IPS DF 6.9 (cell line): ENCODE data around the gene DSCAM.
A peak's percentile ranks its signal among the peaks of the same experiment; 100 is the strongest.
"Not testable (repeated sequence)": the region's sequence is repeated elsewhere in the genome, so short reads cannot be mapped to it uniquely, and the experiment has no call there.

Source experiments
- DNase-seq: peaks from one replicate; pipeline ENCODE4 v3.0.0-alpha.2; 2013; ENCODE audit warnings: low read depth, low spot score
- H3K27ac ChIP-seq: one replicate; pipeline ENCODE4 v1.5.1; 2013; ENCODE audit warnings: low read length, control low read depth
- H3K27me3 ChIP-seq: 2 replicates; pipeline ENCODE4 v1.6.1; 2013; ENCODE audit warnings: mild to moderate bottlenecking, low read length; ENCODE audit not compliant: control insufficient read depth, insufficient read depth
- H3K36me3 ChIP-seq: 2 replicates; pipeline ENCODE4 v1.6.1; 2013; ENCODE audit warnings: low read length; ENCODE audit not compliant: control insufficient read depth, insufficient read depth
- H3K4me1 ChIP-seq: 2 replicates; pipeline ENCODE4 v1.6.1; 2013; ENCODE audit warnings: low read length; ENCODE audit not compliant: control insufficient read depth, insufficient read depth
- H3K4me3 ChIP-seq: 2 replicates; pipeline ENCODE4 v1.5.1; 2013; ENCODE audit warnings: mild to moderate bottlenecking, low read length
- H3K9me3 ChIP-seq: 2 replicates; pipeline ENCODE4 v1.6.1; 2013; ENCODE audit warnings: low read length, inconsistent platforms; ENCODE audit not compliant: control insufficient read depth, insufficient read depth
- WGBS: extraction: QIAGEN DNeasy Blood & Tissue Kit; methylation state at CpG from one replicate; pipeline ENCODE4 v1.1.7; 2013; ENCODE audit warnings: mixed read lengths, missing lambda C conversion rate; ENCODE audit not compliant: insufficient read length, insufficient coverage; 5-methylcytosine and 5-hydroxymethylcytosine counted together

Gene DSCAM

GRCh38 chr21:40846587-40847411 lies at the start of gene DSCAM:
DSCAM (minus strand) TSS chr21:40847158; CDS start chr21:40846661, 497 bp downstream.
- no peak for DNase-seq
- peaks cover 9% of the 10 kb centered on the region; the same call in 1 of the 2 replicates for H3K27me3 ChIP-seq
- H3K4me3 ChIP-seq, result peak within 1 kb of the TSS; percentile 49; the same call in 1 of the 2 replicates
- H3K9me3 ChIP-seq, result no peaks in the 10 kb centered on the region
- no peak within 1 kb of the TSS for H3K27ac ChIP-seq
- H3K4me1 ChIP-seq, result peaks cover 2% of the 10 kb centered on the region; the same call in 1 of the 2 replicates
- H3K36me3 ChIP-seq, result no peaks in the 10 kb centered on the region
- WGBS, result no CpG with 5 or more reads among the region's 94 CpGs

GRCh38 chr21:40895697-40896096 lies 48.7 kb upstream of the DSCAM start:
- not testable (repeated sequence) for H3K4me3 ChIP-seq, H3K4me1 ChIP-seq, H3K27me3 ChIP-seq, H3K27ac ChIP-seq, DNase-seq, H3K9me3 ChIP-seq, H3K36me3 ChIP-seq
- WGBS, result no CpG with 5 or more reads among the region's 3 CpGs

DNA sequence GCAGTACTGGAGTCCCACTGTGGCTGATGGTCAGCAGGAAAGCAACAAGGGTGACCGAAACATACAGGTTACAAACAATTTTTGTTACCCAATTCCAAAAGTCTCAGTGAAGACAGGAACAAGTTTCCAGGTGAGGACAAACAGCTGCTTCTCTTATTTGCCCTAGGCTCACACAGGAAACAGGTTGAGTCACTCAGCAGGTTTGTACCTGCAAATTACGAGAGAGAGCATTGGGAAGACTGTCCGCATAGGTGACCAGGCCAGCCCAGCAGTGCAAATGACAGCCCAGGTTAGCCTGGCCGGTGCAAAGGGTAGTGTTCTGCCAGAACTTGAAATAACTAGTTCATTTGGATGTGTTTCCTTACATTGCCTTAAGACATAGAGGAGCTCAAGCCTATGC lies 40.0 kb upstream of the DSCAM start:
- H3K27ac ChIP-seq, result no peak overlapping the region
- WGBS, result no CpG with 5 or more reads among the region's 4 CpGs

GRCh38 chr21:40886006-40886405 lies 39.0 kb upstream of the DSCAM start:
- H3K36me3 ChIP-seq, result no peaks in the 10 kb centered on the region
- H3K9me3 ChIP-seq, result no peaks in the 10 kb centered on the region
- no CpG with 5 or more reads among the region's 3 CpGs for WGBS
- no peak for DNase-seq
- H3K27ac ChIP-seq, result no peak overlapping the region
- no peaks in the 10 kb centered on the region for H3K27me3 ChIP-seq
- no peak overlapping the region for H3K4me3 ChIP-seq
- no peaks in the 10 kb centered on the region for H3K4me1 ChIP-seq

More for the DNA sequence above, 40.0 kb upstream of the DSCAM start:
- no peaks in the 10 kb centered on the region for H3K27me3 ChIP-seq
- no peaks in the 10 kb centered on the region for H3K4me1 ChIP-seq
- no peak overlapping the region for H3K4me3 ChIP-seq
- no peak for DNase-seq
- H3K9me3 ChIP-seq, result no peaks in the 10 kb centered on the region
- no peaks in the 10 kb centered on the region for H3K36me3 ChIP-seq

GRCh38 chr21:40882192-40882915 lies 35.4 kb upstream of the DSCAM start:
- Histone ChIP-seq H3K36me3 (no peaks in the 10 kb centered on the region), H3K27ac (no peak overlapping the region), H3K27me3 (no peaks in the 10 kb centered on the region), H3K4me1 (no peaks in the 10 kb centered on the region), H3K4me3 (no peak overlapping the region), H3K9me3 (no peaks in the 10 kb centered on the region)
- DNase-seq, result no peak
- whole genome bisulfite sequencing, result no CpG with 5 or more reads among the region's 7 CpGs

DNA sequence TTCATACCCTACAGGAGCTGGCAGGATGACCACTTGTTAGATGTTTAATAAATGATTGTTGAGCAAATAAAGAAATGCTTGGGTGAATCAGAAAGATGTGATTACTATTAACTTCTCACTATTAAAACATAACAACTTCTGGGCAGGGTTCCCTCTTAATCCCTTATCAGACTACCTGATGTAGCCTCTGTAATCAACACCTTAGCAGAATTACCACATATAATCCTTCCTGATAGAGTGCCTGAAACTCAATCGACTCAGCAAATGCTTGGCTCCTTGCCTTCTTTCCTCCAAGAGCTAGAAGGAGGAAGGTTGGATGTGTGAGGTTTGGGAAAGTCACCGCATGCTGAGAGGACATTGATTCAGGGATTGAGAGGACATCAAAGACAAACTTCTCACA lies 34.8 kb upstream of the DSCAM start:
- WGBS, result no CpG with 5 or more reads among the region's 2 CpGs
- Histone ChIP-seq H3K4me1 (no peaks in the 10 kb centered on the region), H3K9me3 (no peaks in the 10 kb centered on the region), H3K27ac (no peak overlapping the region), H3K27me3 (no peaks in the 10 kb centered on the region), H3K4me3 (no peak overlapping the region), H3K36me3 (no peaks in the 10 kb centered on the region)
- DNase-seq, result no peak

DNA sequence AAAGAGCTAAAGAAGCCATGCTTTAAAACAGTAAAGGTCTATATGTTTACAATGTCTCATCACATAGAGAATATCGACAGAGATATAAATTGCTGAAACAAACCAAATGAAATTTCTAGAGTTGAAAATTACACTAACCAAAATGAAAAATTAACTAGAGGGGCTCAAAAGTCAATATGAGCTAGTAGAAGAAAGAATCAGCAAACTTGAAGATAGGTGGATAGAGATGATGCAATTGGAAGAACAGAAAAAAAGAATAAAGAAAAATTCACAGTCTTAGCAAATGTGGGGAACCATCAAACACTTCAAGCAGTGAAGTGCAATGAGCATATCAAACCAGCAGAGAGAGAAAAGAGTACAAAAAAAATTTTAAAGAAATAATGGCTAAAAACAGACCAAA lies 24.1 kb upstream of the DSCAM start:
- no peaks in the 10 kb centered on the region for H3K4me1 ChIP-seq
- no peak overlapping the region for H3K27ac ChIP-seq
- no CpG with 5 or more reads among the region's 1 CpG for WGBS
- H3K36me3 ChIP-seq, result no peaks in the 10 kb centered on the region
- no peaks in the 10 kb centered on the region for H3K27me3 ChIP-seq
- no peak overlapping the region for H3K4me3 ChIP-seq
- DNase-seq, result no peak
- H3K9me3 ChIP-seq, result no peaks in the 10 kb centered on the region

DNA sequence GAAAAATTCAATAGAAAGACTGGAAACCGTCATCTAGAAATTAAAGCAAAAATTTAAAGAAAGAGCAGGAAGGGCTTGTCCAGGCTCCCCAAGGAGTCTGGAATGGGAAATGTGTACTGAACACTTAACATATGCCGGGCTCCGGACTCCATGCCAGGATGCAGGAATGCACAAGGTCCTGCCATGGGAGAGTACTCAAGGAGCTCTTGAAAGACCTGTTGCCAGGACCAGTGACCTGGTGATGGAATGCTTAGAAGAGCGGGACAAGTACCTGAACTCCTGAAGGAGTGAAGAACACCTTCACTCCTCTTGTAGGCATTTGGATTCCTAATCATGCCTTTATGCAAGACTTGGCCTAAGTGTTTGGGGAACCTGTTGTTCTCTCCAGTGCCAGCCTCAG lies 16.9 kb upstream of the DSCAM start:
- H3K27ac ChIP-seq, result no peak overlapping the region
- WGBS, result no CpG with 5 or more reads among the region's 4 CpGs
- H3K4me1 ChIP-seq, result no peaks in the 10 kb centered on the region
- no peaks in the 10 kb centered on the region for H3K27me3 ChIP-seq
- no peaks in the 10 kb centered on the region for H3K36me3 ChIP-seq
- H3K4me3 ChIP-seq, result no peak overlapping the region
- DNase-seq, result no peak
- no peaks in the 10 kb centered on the region for H3K9me3 ChIP-seq

DNA sequence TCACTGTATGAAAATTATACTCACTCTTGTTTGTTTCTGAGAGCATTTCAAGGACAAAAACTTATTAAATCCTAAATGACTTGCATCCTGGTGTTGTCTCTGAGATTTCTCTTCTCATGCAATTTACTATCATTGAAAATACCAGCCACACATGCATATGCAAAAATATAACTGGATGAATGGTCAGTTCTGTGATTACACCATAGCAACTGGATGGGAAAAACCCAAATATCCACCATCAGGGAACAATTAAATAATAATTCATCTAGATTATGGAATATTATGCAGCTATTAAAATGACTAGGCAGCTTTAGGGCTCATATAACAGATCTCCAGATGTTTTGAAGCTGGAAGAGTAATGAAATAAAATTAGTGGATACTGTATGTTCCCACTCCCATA lies 11.6 kb upstream of the DSCAM start:
- DNase-seq, result no peak
- Histone ChIP-seq H3K27me3 (no peaks in the 10 kb centered on the region), H3K36me3 (no peaks in the 10 kb centered on the region), H3K27ac (no peak overlapping the region), H3K4me1 (no peaks in the 10 kb centered on the region; the same call in 1 of the 2 replicates), H3K9me3 (no peaks in the 10 kb centered on the region), H3K4me3 (no peak overlapping the region)

DNA sequence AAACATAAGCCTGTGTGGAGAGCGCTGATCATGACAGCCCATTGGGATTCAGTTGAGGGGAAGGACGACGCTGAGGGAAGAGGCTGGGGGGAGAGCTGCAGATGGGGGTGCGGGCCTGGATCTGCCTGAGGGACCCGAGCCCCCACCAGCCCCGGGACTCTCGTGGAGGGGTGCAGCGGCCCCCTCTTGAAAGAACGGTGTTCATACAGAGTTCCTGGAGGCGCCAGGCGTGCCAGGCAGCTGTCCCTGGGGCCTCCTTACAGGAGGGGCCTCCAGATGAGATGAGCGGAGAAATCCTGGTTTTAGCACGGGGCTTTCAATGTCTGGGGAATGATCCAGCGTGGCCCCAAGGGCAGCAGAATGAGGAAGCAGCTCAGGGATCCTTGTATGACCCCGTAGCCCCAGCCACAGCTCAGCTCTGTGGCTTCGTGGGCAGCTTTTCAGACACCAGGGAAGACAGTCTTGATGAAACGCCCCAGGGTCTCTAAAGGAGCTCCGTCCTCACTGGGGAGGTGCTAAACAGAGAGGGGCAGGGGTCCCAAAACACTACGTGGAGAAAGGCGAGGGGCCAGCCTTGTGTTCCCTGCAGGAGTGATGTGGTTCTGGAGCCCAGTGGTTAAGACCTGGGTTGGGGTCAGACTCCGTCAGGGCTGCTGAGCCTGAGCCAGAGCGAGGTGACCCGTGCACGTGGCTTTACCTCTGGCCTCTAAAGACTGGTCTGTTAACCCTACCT lies 7.2 kb upstream of the DSCAM start:
- Histone ChIP-seq H3K9me3 (no peaks in the 10 kb centered on the region), H3K36me3 (no peaks in the 10 kb centered on the region), H3K27me3 (no peaks in the 10 kb centered on the region), H3K27ac (no peak overlapping the region), H3K4me1 (no peaks in the 10 kb centered on the region; the same call in 1 of the 2 replicates), H3K4me3 (no peak overlapping the region)
- DNase-seq, result no peak
- WGBS, result no CpG with 5 or more reads among the region's 24 CpGs
